HG02759 (cell line): ENCODE results near the gene OMA1.

Source experiments
- ATAC-seq: cut with Tn5 transposase; IDR thresholded peaks from one replicate; pipeline ENCODE4 v1.9.1; 2021; ENCODE audit warnings: mild to moderate bottlenecking, moderate library complexity; ENCODE audit not compliant: unreplicated experiment

The OMA1 gene

DNA sequence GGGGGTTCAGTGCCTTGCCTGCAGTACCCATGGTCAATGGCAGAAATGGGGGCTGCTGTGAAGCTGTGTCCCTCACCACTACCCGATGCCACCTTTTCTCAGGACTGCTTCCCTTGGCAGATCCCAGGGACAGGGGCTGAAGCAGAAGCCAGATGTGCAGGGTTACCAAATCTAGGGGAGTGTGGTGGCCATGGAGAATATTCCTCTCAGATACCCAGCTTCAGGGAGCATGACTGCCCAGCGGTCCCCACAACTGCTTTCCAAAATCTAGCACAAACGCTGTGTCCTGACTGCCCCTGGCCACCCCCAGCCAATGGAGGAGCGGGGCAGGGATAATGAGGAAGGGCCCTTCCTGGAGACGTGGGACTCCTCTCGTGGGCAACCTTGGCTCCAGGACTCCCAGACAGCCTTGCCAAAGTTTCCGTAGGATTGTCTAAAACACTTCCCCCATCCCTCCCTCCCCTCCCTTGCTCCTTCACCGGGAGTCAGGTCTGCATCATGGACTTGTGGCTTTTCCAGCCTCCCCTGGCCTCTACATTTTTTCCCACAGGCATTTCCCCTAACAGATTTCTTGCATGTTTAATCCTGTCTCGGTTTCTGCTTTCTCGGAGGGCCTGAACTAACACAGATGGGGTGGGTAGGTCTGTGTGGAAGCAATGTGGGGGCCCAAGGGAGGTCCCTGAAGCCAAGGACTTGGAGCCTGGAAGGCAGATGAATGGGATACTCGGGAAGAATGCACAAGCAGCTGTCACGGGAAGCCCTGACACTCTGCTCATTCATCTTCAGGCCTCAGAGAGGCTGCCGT is 80.5 kb downstream of the OMA1 start:
- no peak for ATAC-seq

DNA sequence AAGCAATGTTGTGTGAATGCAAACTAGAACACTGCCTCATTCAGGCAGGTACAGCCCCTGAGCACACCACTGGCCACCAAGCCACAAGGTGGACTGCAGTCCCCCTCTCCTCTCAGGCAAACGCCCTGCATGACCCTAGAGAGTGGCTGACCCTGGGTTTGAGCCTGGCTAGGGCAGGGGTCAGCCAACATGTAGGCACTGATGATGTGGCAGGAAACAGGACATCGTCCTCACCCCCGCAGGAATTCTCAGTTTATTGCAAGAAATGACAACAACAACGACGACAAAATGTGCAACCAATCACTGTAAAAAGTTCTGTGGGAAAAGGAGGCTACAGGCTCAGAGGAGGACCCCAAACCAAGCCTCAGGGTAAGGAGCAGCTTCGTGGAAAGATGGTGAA is 81.3 kb downstream of the OMA1 start:
- ATAC-seq = no peak

GRCh38 chr1:58460469-58460868 is 86.1 kb downstream of the OMA1 start:
- no peak for ATAC-seq

- ATAC-seq = no peak
These were observed 86.6 kb downstream of the OMA1 start for GRCh38 chr1:58459911-58460310.

DNA sequence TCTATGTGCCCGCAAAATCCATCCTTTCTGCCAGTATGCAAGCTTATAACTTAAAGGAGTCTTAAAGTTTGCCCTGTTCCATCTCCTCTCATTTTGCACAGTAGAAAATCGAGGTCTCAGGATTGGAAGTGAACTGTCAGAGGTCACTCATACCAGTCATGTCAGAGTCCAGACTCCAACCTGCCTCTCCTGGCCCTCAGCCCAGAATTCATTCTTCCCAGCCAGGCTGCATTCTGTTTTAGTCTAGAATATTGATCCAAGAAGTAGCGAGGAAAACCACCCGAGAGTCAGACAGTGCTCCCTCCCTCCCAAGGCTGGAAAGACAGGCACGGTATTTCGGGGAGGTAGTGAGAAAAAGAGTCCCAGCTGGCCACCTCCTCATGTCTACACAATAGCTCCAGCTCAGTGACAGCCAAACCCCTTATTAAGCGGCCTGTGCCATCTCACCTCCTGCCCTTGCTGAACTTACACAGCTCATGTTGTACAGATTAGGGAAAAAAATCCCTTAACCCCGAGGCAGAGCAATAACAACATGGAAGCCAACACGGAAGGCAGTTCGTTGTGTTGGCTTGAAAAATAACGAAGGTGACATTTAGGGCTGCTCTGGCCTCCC is 89.4 kb downstream of the OMA1 start:
- ATAC-seq = no peak

DNA sequence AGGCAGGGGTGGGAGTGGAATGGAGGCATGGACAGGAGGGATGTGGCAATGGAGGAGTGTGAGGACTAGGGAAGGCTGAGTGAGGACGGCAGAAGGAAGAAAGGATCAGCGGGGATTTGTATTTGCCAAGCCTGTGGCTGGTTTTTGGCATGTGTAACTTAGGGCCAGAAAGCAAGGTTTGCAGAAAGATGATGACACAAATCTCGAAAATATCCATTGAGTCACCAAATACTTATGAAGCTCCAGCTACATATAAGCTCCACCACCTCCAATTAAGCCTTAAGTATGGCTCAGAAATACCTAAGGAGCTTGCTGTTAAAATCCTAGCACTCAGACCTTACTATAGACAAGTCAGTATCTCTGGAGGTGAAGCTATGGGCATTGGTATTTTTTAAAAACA is 90.1 kb downstream of the OMA1 start:
- no peak for ATAC-seq

- no peak for ATAC-seq
These were observed 91.7 kb downstream of the OMA1 start for GRCh38 chr1:58454807-58455206.

GRCh38 chr1:58454385-58454784 is 92.1 kb downstream of the OMA1 start:
- ATAC-seq = no peak

- ATAC-seq = no peak
These were observed 94.8 kb downstream of the OMA1 start for GRCh38 chr1:58451560-58452191.

GRCh38 chr1:58447886-58448285 is 98.6 kb downstream of the OMA1 start:
- ATAC-seq = no peak

GRCh38 chr1:58447042-58447441 is 99.5 kb downstream of the OMA1 start:
- no peak for ATAC-seq

DNA sequence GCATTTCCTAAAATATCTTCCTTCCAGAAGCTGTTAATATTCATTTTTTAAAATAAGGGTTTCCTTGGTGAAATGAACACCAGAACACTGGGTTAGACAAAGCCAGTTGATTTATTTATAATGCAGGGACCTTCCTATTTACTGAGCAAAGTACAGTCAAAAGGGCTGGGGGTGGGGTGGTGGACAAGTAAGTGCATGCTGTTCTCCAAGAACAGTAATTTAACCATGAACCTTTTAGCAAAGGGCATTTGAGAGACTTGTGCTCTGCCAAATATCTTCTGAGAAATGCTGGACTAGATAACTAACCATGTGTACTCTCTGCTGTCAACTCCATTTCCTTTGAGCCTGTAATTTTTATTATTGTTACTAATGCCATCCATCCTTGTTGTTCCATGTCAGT is 100.2 kb downstream of the OMA1 start:
- no peak for ATAC-seq

DNA sequence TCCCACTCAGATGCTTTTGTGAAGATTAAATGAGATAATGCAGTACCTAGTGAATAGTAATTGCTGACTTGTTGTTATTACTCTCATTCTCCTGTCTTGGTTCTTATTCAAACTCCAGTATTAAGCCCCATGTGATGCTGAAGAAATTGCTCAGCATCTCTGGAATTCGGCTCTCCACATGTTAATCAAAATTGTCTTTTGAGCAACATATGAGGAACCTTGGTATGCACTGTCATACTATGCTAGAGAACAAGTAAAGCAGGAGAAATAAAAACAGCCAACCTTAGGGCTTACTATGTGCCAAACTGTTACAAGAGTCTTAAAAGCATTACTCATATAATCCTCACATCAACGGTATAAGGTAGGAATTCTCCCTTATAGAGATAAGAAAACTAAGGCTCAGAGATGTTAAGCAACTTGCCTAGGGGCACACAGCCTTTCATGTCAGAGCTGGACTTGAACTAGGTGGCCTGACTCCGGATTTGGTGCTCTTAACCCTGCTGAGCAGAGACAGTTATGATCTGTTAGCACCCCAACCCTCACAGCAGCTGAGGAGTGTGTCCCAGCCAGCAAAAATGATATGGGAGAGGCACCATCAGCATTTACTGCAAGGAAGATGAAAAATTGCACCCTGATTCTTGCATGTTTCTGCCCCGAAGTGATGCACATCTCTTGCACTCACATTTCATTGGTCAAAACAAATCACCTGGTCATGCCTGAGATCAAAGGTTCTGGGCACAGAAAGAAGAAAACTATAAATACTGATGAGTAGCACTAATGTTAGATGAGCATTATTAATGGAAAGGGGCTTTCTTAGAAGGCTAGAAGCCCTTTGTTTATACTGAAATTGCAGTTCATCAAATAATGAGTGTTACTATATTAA is 102.3 kb downstream of the OMA1 start:
- ATAC-seq = no peak

DNA sequence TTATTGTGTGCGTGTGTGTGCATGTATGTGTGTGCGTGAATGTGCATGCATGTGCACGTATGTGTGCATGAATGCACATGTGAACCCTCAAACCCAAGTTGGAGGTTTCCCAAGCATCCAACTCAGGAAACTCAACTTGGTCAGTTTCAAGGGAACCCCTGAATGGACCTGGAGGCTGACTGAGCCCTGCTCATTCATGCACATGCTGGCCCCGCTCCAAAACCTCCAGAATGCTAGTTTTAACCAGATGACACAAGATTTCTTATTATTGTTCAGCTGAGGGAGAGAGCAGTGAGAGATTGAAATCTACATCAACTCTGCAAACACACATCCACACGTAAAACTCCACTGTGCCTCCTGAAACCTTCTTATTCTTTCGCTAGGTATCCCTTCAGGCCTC is 104.4 kb downstream of the OMA1 start:
- no peak for ATAC-seq

- ATAC-seq = no peak
These were observed 104.8 kb downstream of the OMA1 start for GRCh38 chr1:58441699-58442098.

GRCh38 chr1:58440696-58441095 is 105.8 kb downstream of the OMA1 start:
- ATAC-seq = no peak

- no peak for ATAC-seq
These were observed 106.6 kb downstream of the OMA1 start for GRCh38 chr1:58439946-58440345.

DNA sequence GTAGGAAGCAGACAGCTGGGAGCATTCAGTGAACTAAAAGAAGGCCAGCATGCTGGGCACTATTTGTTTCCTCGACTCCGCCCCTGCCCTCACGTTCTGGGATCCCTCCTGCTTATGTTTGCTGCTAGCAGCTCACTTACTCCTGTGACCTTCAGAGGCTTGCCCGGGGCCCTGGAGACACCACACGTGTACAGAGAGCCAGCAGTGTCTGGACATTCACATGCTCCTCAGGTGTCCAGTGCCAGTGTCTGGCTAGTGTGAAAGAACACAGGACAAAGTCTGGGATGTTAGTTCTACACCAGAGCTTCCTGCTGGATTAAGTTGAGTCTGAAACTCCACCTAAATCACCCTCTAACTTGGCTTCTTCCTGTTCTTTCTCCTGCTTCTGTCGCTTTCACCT is 108.1 kb downstream of the OMA1 start:
- no peak for ATAC-seq

- no peak for ATAC-seq
These were observed 108.9 kb downstream of the OMA1 start for GRCh38 chr1:58437623-58438022.

- ATAC-seq = no peak
These were observed 109.8 kb downstream of the OMA1 start for GRCh38 chr1:58436615-58437297.

- ATAC-seq = no peak
These were observed 111.2 kb downstream of the OMA1 start for GRCh38 chr1:58435376-58435775.
